Calu3 (cell line): Measurements from ENCODE around the gene RCOR2. TPM values are rescaled to one million over a fixed set of nuclear protein-coding genes. Genes with fewer than 3 reads are reported as not detected.
A peak's percentile ranks its signal among the peaks of the same experiment; 100 is the strongest.

Source experiments
- BruUV-seq: library from RNA; stranded (reverse); fragments of 400-500 nt; replicated peaks from 2 replicates; lab custom pipeline; 2021; lab: Mats Ljungman, UMichigan
- CTCF ChIA-PET: fragments of 300-600 bp; sonication (Branson Sonifier 250); formaldehyde crosslinking; loops from one replicate; lab custom pipeline; 2022; ENCODE audit warnings: antibody characterized with exemption; lab: Charles Lee
- DNase-seq: peaks from one replicate; pipeline ENCODE4 v3.0.0; 2022
- H3K27ac Mint-ChIP-seq: one replicate; pipeline ENCODE4 v1.8.0; 2022; ENCODE audit warnings: mixed read lengths; ENCODE audit not compliant: unreplicated experiment
- H3K27me3 Mint-ChIP-seq: one replicate; pipeline ENCODE4 v1.8.0; 2022; ENCODE audit warnings: mixed read lengths; ENCODE audit not compliant: unreplicated experiment
- H3K36me3 Mint-ChIP-seq: one replicate; pipeline ENCODE4 v1.8.0; 2022; ENCODE audit warnings: mild to moderate bottlenecking, moderate library complexity, mixed read lengths; ENCODE audit not compliant: insufficient read depth, unreplicated experiment
- H3K4me1 Mint-ChIP-seq: one replicate; pipeline ENCODE4 v1.8.0; 2022; ENCODE audit warnings: mild to moderate bottlenecking, low read depth, mixed read lengths; ENCODE audit not compliant: unreplicated experiment
- H3K4me3 Mint-ChIP-seq: one replicate; pipeline ENCODE4 v1.8.0; 2022; ENCODE audit warnings: mild to moderate bottlenecking, low read depth, moderate library complexity, mixed read lengths; ENCODE audit not compliant: unreplicated experiment
- H3K9me3 Mint-ChIP-seq: one replicate; pipeline ENCODE4 v1.8.0; 2022; ENCODE audit warnings: low read depth, mixed read lengths; ENCODE audit not compliant: unreplicated experiment
- CTCF ChIP-seq: fragments of 200-600 bp; IDR thresholded peaks from one replicate; pipeline ENCODE4 v1.8.0; 2022; ENCODE audit warnings: antibody characterized with exemption; ENCODE audit not compliant: unreplicated experiment
- intact Hi-C: fragments of 100-400 bp; cut with micrococcal nuclease; formaldehyde crosslinking; loops from one replicate; pipeline ENCODE4 v1.10.0; 2022; ENCODE audit not compliant: unreplicated experiment
- total RNA-seq: library from RNA; stranded (reverse); gene quantifications from 2 replicates; pipeline ENCODE4 v1.2.3, GENCODE V29; 2022

RCOR2 gene
- total RNA-seq, 1 experiment from 2014 or later = 0.26 TPM

- no TSS peak for BruUV-seq
- intact Hi-C loops = no loop called here
- no peaks in the 10 kb centered on the region for H3K27me3 Mint-ChIP-seq
Observed at GRCh38 chr11:63870351-63871140, 46.4 kb downstream of the RCOR2 start.

GRCh38 chr11:63869683-63870082, 47.3 kb downstream of the RCOR2 start:
- Mint-ChIP-seq H3K4me3 (no peak overlapping the region), H3K9me3 (no peaks in the 10 kb centered on the region), H3K27me3 (no peaks in the 10 kb centered on the region), H3K4me1 (peaks cover 42% of the 10 kb centered on the region), H3K36me3 (peaks cover 13% of the 10 kb centered on the region), H3K27ac (no peak overlapping the region)
- no peak for TF ChIP-seq CTCF
- no TSS peak for BruUV-seq
- no peak for DNase-seq
- CTCF ChIA-PET = interaction anchor here (0.9 kb wide), 1 partner anchor 19 kb away, joined by 3 read pairs; no protein-coding TSS in a partner anchor
- intact Hi-C loops = no loop called here

More at GRCh38 chr11:63870351-63871140, 46.4 kb downstream of the RCOR2 start:
- Mint-ChIP-seq H3K36me3 (peaks cover 17% of the 10 kb centered on the region), H3K4me3 (no peak overlapping the region), H3K4me1 (peaks cover 42% of the 10 kb centered on the region), H3K27ac (no peak overlapping the region), H3K9me3 (no peaks in the 10 kb centered on the region)
- CTCF ChIA-PET = interaction anchor here (0.6 kb wide), 1 partner anchor 36 kb away, joined by 4 read pairs; no protein-coding TSS in a partner anchor
- no peak for DNase-seq
- TF ChIP-seq CTCF = no peak

- no peak for TF ChIP-seq CTCF
- DNase-seq = no peak
- no peaks in the 10 kb centered on the region for H3K27me3 Mint-ChIP-seq
- H3K4me3 Mint-ChIP-seq = no peak overlapping the region
- CTCF ChIA-PET = interaction anchor here (0.6 to 0.9 kb wide), 2 partner anchors 19 to 24 kb away, joined by 3 to 4 read pairs; no protein-coding TSS in a partner anchor
- no peak overlapping the region for H3K27ac Mint-ChIP-seq
- H3K4me1 Mint-ChIP-seq = peaks cover 42% of the 10 kb centered on the region
- intact Hi-C loops = no loop called here
- H3K9me3 Mint-ChIP-seq = no peaks in the 10 kb centered on the region
- BruUV-seq = no TSS peak
- peaks cover 16% of the 10 kb centered on the region for H3K36me3 Mint-ChIP-seq
Observed at GRCh38 chr11:63869171-63869591, 47.8 kb downstream of the RCOR2 start.

- Mint-ChIP-seq H3K27me3 (no peaks in the 10 kb centered on the region), H3K4me1 (peaks cover 42% of the 10 kb centered on the region), H3K9me3 (no peaks in the 10 kb centered on the region), H3K4me3 (no peak overlapping the region), H3K27ac (peak overlapping the region; percentile 22), H3K36me3 (peaks cover 17% of the 10 kb centered on the region)
- no peak for TF ChIP-seq CTCF
- CTCF ChIA-PET = interaction anchor here (0.6 to 0.9 kb wide), 2 partner anchors 20 to 24 kb away, joined by 3 to 4 read pairs; no protein-coding TSS in a partner anchor
- intact Hi-C loops = no loop called here
- BruUV-seq = no TSS peak
- DNase-seq = no peak
Observed at GRCh38 chr11:63868399-63869064, 48.4 kb downstream of the RCOR2 start.
